ENCODE data around the gene LGALS9.
"Not testable (repeated sequence)": the region's sequence is repeated elsewhere in the genome, so short reads cannot be mapped to it uniquely, and the experiment has no call there.

Gene LGALS9

GRCh38 chr17:27667656-27668487 lies 36.9 kb downstream of the LGALS9 start:
- ChIA-PET POLR2A (no interaction called here), CTCF (no interaction called here)
- TF ChIP-seq CTCF (IDR thresholded peaks at IDR 0.05; ENCODE audit: control extremely low read depth, extremely low read depth, low read depth, missing control alignments): no peak
- no peak for DNase-seq (ENCODE audit: extremely low spot score)

GRCh38 chr17:27668488-27668823 lies 37.5 kb downstream of the LGALS9 start:
- POLR2A ChIA-PET: no interaction called here
- CTCF ChIA-PET: no interaction called here
- TF ChIP-seq CTCF (IDR thresholded peaks at IDR 0.05; ENCODE audit: control extremely low read depth, extremely low read depth, low read depth, missing control alignments): no peak
- DNase-seq (ENCODE audit: extremely low spot score): no peak

- ChIA-PET POLR2A (no interaction called here), CTCF (no interaction called here)
- TF ChIP-seq CTCF (IDR thresholded peaks at IDR 0.05; ENCODE audit: control extremely low read depth, extremely low read depth, low read depth, missing control alignments): no peak
- no peak for DNase-seq (ENCODE audit: extremely low spot score)
Measured at GRCh38 chr17:27669136-27669535, 38.1 kb downstream of the LGALS9 start.

- no peak for DNase-seq (ENCODE audit: extremely low spot score)
- no peak for TF ChIP-seq CTCF (IDR thresholded peaks at IDR 0.05; ENCODE audit: control extremely low read depth, extremely low read depth, low read depth, missing control alignments)
- POLR2A ChIA-PET: no interaction called here
- CTCF ChIA-PET: no interaction called here
Measured at GRCh38 chr17:27669850-27670249, 38.9 kb downstream of the LGALS9 start.

GRCh38 chr17:27670791-27671590 lies 40.0 kb downstream of the LGALS9 start:
- no peak for TF ChIP-seq CTCF (IDR thresholded peaks at IDR 0.05; ENCODE audit: control extremely low read depth, extremely low read depth, low read depth, missing control alignments)
- POLR2A ChIA-PET: no interaction called here
- CTCF ChIA-PET: no interaction called here
- no peak for DNase-seq (ENCODE audit: extremely low spot score)

- ChIA-PET POLR2A (no interaction called here), CTCF (no interaction called here)
- no peak for TF ChIP-seq CTCF (IDR thresholded peaks at IDR 0.05; ENCODE audit: control extremely low read depth, extremely low read depth, low read depth, missing control alignments)
- no peak for DNase-seq (ENCODE audit: extremely low spot score)
Measured at GRCh38 chr17:27671591-27671910, 40.6 kb downstream of the LGALS9 start.

GRCh38 chr17:27671977-27672480 lies 41.0 kb downstream of the LGALS9 start:
- DNase-seq (ENCODE audit: extremely low spot score); POLR2A ChIA-PET; CTCF ChIA-PET: not testable (repeated sequence)
